Fibroblast of villous mesenchyme (primary cell): ENCODE measurements around the gene APBB2. TPM values are rescaled to one million over a fixed set of nuclear protein-coding genes. Genes with fewer than 3 reads are reported as not detected.

Source experiments
- DNase-seq: peaks from one replicate; pipeline ENCODE4 v3.0.0-alpha.2; 2010; ENCODE audit warnings: low read depth
- H3K4me3 ChIP-seq: 2 replicates; pipeline ENCODE4 v1.5.1; 2011; ENCODE audit warnings: low read depth, mild to moderate bottlenecking, low read length
- total RNA-seq: library from RNA; depleted of rRNA; stranded (reverse); fragments of >200 nt; gene quantifications from 2 replicates; pipeline ENCODE4 v1.2.3, GENCODE V29; 2012
- TF ChIP-seq, protein P1 (sequence below): IDR thresholded peaks from 2 replicates; pipeline ENCODE4 v1.5.1; 2012; ENCODE audit warnings: low read depth, mild to moderate bottlenecking, low read length; ENCODE audit not compliant: insufficient read depth

The APBB2 gene
- total RNA-seq, 1 donor = 133 TPM

DNA sequence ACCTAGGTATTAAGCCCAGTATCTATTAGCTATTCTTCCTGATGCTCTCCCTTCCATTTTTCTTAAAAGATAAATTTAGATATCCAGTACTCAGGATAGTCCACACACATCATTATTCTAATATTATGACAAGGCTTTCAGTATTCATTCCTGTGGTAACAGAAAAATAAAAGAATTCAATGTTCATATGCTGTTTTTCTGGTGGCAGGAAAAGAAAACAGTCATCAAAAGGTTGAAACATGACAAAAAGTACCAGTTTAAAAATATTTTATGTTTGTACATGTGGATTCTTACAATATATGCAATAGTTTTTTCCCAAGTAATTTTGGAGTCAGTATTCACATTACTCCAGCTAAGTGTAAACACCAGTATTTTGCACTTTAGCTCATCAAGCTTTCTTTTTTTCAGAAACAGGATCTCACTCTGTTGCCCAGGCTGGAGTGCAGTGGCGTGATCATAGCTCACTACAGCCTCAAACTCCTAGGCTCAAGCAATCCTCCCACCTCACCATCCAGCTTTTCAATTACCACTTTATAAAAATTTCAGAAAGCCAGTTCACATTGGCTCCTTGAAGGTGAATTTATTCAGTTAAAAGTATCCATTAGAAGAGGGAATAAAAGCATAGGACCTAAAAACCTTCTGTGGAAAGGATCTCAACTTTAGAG lies 2.3 kb downstream of the APBB2 start:
- no peak for DNase-seq
- peak overlapping the region; percentile 79 for H3K4me3 ChIP-seq
- TF ChIP-seq, protein P1, sequence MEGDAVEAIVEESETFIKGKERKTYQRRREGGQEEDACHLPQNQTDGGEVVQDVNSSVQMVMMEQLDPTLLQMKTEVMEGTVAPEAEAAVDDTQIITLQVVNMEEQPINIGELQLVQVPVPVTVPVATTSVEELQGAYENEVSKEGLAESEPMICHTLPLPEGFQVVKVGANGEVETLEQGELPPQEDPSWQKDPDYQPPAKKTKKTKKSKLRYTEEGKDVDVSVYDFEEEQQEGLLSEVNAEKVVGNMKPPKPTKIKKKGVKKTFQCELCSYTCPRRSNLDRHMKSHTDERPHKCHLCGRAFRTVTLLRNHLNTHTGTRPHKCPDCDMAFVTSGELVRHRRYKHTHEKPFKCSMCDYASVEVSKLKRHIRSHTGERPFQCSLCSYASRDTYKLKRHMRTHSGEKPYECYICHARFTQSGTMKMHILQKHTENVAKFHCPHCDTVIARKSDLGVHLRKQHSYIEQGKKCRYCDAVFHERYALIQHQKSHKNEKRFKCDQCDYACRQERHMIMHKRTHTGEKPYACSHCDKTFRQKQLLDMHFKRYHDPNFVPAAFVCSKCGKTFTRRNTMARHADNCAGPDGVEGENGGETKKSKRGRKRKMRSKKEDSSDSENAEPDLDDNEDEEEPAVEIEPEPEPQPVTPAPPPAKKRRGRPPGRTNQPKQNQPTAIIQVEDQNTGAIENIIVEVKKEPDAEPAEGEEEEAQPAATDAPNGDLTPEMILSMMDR = no peak

DNA sequence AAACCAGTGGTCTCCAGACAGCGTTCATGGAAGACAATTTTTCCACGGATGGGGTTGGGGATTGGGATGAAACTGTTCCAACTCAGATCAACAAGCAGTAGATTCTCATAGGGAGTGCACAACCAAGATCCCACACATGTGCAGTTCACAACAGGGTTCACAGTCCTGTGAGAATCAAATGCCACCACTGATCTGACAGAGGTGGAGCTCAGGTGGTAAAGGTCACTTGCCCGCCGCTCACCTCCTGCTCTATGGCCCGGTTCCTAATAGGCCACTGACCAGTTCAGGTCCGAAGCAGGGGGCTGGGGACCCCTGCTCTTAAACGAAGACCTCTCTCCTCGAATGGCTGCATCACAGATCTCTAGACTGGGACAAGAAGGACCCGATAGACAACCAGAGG lies 4.4 kb downstream of the APBB2 start:
- DNase-seq = no peak
- H3K4me3 ChIP-seq = no peak overlapping the region
- TF ChIP-seq, protein P1 = no peak

DNA sequence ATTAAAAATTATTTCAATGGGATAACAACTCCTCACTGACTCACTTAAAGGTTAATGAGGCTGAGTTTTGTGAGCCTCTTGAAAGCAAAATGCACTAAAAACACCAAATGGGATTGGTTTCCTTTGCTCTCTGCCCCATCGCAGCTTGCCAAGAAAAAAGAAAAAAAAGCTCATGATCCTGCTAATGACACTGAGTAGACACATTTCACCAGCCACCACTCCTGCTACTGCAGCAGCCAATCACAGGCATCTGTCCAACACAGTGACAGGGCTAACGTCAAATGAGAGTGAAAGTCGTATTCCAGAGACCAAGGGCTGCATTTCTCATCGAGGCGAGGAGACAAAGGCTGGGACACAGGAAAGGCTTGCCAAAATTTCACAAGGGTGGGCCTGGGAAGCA lies 5.2 kb downstream of the APBB2 start:
- no peak overlapping the region for H3K4me3 ChIP-seq
- no peak for DNase-seq
- TF ChIP-seq, protein P1 = no peak

DNA sequence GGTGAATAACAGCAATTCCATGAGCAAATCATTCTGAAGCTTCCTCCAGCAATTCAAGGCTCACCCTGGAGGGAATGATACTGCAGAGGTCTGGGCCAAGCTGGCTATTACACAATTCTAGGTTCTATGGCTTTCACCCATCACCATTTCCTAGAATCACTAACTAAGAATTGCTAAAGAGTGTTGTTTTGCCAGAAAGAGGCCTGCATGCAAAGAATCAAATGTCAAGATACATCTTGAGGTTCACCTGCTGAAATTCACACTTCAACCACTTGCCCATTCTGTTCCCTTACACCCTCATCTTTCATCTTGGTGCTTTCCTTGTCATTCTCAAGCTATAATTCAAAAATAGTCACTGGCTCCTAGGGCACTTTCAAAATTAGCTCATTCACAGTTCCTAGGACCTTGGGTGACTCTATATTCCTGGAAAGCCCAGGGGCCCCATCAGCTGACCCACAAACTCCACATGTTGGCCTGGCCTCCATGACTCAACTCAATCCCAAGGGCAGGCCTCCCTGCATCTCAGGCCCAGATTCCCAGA lies 7.0 kb downstream of the APBB2 start:
- no peak overlapping the region for H3K4me3 ChIP-seq
- TF ChIP-seq, protein P1 = no peak
- no peak for DNase-seq

DNA sequence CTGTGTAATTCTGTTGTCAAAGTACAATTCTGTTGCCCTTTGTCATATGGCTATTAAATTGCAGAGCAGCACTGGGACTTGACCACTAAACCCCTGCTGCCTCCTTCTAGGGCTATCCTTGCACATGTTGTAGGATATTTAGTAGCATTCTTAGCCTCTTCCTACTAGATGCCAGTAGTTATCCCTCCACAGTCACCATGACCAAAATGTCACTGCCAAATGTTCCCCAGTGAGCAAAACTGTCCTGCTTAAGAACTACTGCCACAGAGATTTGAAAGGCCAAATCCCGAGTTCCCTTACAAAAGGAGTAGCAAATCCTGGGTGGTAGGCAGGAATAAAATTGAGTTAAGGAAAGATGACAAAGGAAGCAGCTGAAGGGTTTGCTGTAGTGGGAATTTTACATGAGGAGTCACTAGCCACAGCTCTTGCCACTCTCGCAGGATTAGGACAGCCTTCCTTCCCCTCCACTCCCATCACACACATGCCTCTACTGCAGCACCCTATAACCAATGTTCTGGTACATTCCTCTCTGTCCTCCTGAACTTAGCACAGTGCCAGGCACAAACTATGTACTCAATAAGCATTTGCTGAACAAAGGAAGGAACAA lies 8.4 kb downstream of the APBB2 start:
- no peak overlapping the region for H3K4me3 ChIP-seq
- DNase-seq = no peak
- TF ChIP-seq, protein P1 = no peak

DNA sequence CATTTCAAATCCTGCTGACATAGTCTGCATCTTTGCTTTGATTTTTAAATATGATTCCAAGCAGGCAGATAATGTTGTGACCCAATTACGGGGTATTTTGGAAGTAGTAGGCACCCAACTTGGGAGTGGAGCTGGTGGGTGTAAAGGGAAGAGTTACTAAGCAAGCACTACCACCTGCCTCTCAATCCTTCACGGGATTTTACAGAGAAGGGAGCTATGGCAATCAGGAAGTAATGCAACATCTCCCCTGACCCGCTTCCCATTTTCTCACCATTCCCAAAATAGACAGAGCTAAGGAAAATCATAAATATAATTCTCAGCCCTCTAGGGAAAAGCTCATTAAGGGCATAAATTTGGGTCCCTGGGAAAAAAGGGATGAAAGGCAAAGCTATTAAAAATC lies 9.2 kb downstream of the APBB2 start:
- no peak for DNase-seq
- TF ChIP-seq, protein P1 = no peak
- H3K4me3 ChIP-seq = no peak overlapping the region
